H1 (cell line): ENCODE data around the gene CLIC3. TPM values are rescaled to one million over a fixed set of nuclear protein-coding genes. Genes with fewer than 3 reads are reported as not detected.

Experiments used
- CTCF ChIA-PET: fragments of 300-600 bp; sonication (Branson Sonifier 250); formaldehyde crosslinking; loops from one replicate; lab custom pipeline; 2021; ENCODE audit not compliant: partially characterized antibody; lab: Charles Lee
- POLR2A ChIA-PET: fragments of 300-600 bp; sonication (Branson Sonifier 250); formaldehyde crosslinking; loops from one replicate; lab custom pipeline; 2021; ENCODE audit warnings: inconsistent platforms; ENCODE audit not compliant: partially characterized antibody; lab: Charles Lee
- DNase-seq, 2 experiments: peaks; one replicate each; pipeline versions ENCODE4 v3.0.0 to v3.0.0-alpha.2; 2010 to 2022; ENCODE audit warnings: low spot score in 2 of 2, low read depth in 1 of 2, mixed read lengths in 1 of 2
- FAIRE-seq: peaks from 2 replicates; lab custom pipeline; 2011; peaks lifted over from hg19 to GRCh38; lab: Jason Lieb, UNC
- H2AFZ ChIP-seq: 2 replicates; pipeline ENCODE4 v1.8.1; 2012; ENCODE audit warnings: low read length, inconsistent platforms
- H2AK5ac ChIP-seq: 2 replicates; pipeline ENCODE4 v1.6.1; 2013; ENCODE audit warnings: low read depth, low read length
- H2BK120ac ChIP-seq: replicated peaks from 2 replicates; pipeline ENCODE3; 2013; ENCODE audit warnings: low read depth, low read length, inconsistent platforms
- H2BK12ac ChIP-seq: 2 replicates; pipeline ENCODE4 v1.6.1; 2013; ENCODE audit warnings: low read depth, low read length
- H2BK15ac ChIP-seq: 2 replicates; pipeline ENCODE4 v1.6.1; 2013; ENCODE audit warnings: low read length
- H2BK20ac ChIP-seq: 2 replicates; pipeline ENCODE4 v1.6.1; 2013; ENCODE audit warnings: low read length
- H2BK5ac ChIP-seq: 2 replicates; pipeline ENCODE4 v1.6.1; 2013; ENCODE audit warnings: low read depth, low read length
- H3K14ac ChIP-seq: 2 replicates; pipeline ENCODE4 v1.6.1; 2013; ENCODE audit warnings: inconsistent platforms; ENCODE audit not compliant: insufficient read length
- H3K18ac ChIP-seq: 2 replicates; pipeline ENCODE4 v1.6.1; 2013; ENCODE audit warnings: low read length; ENCODE audit errors: extremely low read depth
- H3K23ac ChIP-seq: 2 replicates; pipeline ENCODE4 v1.6.1; 2013; ENCODE audit warnings: inconsistent platforms; ENCODE audit not compliant: insufficient read length
- H3K23me2 ChIP-seq: 2 replicates; pipeline ENCODE4 v1.6.1; 2013; ENCODE audit warnings: low read depth, low read length
- H3K27ac ChIP-seq: 2 replicates; pipeline ENCODE4 v1.6.1; 2011; ENCODE audit warnings: low read depth, low read length, inconsistent platforms
- H3K27me3 ChIP-seq, 4 experiments: replicated peaks in 1 of 4; 1 replicate in 1 of 4; 2 replicates in 3 of 4; pipeline versions ENCODE4 v1.6.1 to v1.8.1; 2011 to 2013; ENCODE audit warnings: low read length in 3 of 4, mild to moderate bottlenecking in 3 of 4, inconsistent platforms in 2 of 4, mixed read lengths in 2 of 4, moderate library complexity in 1 of 4; ENCODE audit not compliant: control insufficient read depth in 3 of 4, insufficient read depth in 3 of 4; ENCODE audit errors: extremely low read depth in 1 of 4
- H3K36me3 ChIP-seq, 4 experiments: 2 replicates each; pipeline versions ENCODE4 v1.6.1 to v1.8.1; 2011 to 2013; ENCODE audit warnings: mild to moderate bottlenecking in 4 of 4, low read length in 3 of 4, moderate library complexity in 2 of 4, control low read depth in 1 of 4, inconsistent platforms in 1 of 4; ENCODE audit not compliant: insufficient read depth in 4 of 4, control insufficient read depth in 2 of 4
- H3K4ac ChIP-seq: replicated peaks from 2 replicates; pipeline ENCODE3; 2013; ENCODE audit warnings: low read length, low read depth, mixed read lengths, inconsistent platforms; ENCODE audit not compliant: insufficient read length
- H3K4me1 ChIP-seq, 4 experiments: replicated peaks in 1 of 4; 1 replicate in 1 of 4; 2 replicates in 3 of 4; pipeline versions ENCODE4 v1.6.1 to v1.8.1; 2011 to 2013; ENCODE audit warnings: low read length in 3 of 4, inconsistent platforms in 2 of 4, mixed read lengths in 1 of 4; ENCODE audit not compliant: insufficient read depth in 4 of 4, control insufficient read depth in 3 of 4
- H3K4me2 ChIP-seq, 2 experiments: 2 replicates each; pipeline versions ENCODE4 v1.6.1 to v1.8.1; 2011 to 2013; ENCODE audit warnings: low read depth in 2 of 2, low read length in 2 of 2, control low read depth in 1 of 2, inconsistent platforms in 1 of 2, mild to moderate bottlenecking in 1 of 2; ENCODE audit not compliant: insufficient read depth in 1 of 2
- H3K4me3 ChIP-seq, 4 experiments: fragments of 200-600, 300-600 bp in 1 of 4; sonication (generic), shearing (Covaris generic), sonication (Bioruptor Twin) in 1 of 4; 2 replicates each; pipeline versions ENCODE4 v1.5.1 to v1.8.1; 2011 to 2016; ENCODE audit warnings: low read length in 4 of 4, low read depth in 3 of 4, control low read depth in 2 of 4, inconsistent platforms in 2 of 4, mild to moderate bottlenecking in 2 of 4, mixed read lengths in 1 of 4, moderate library complexity in 1 of 4; ENCODE audit not compliant: insufficient read depth in 2 of 4; ENCODE audit errors: extremely low read depth in 1 of 4
- H3K56ac ChIP-seq: replicated peaks from 2 replicates; pipeline ENCODE3; 2013; ENCODE audit warnings: low read depth, mild to moderate bottlenecking, mixed read lengths, low read length, inconsistent platforms; ENCODE audit not compliant: insufficient read length
- H3K79me1 ChIP-seq: 2 replicates; pipeline ENCODE4 v1.6.1; 2013; ENCODE audit warnings: low read depth, low read length, control low read depth
- H3K79me2 ChIP-seq, 2 experiments: 2 replicates each; pipeline versions ENCODE4 v1.6.1 to v1.8.1; 2012 to 2013; ENCODE audit warnings: low read length in 2 of 2, mild to moderate bottlenecking in 2 of 2, inconsistent platforms in 1 of 2; ENCODE audit not compliant: insufficient read depth in 2 of 2, control insufficient read depth in 1 of 2
- H3K9ac ChIP-seq, 4 experiments: replicated peaks in 1 of 4; 1 replicate in 1 of 4; 2 replicates in 3 of 4; pipeline versions ENCODE4 v1.6.1 to v1.8.1; 2011 to 2013; ENCODE audit warnings: low read depth in 3 of 4, low read length in 3 of 4, control low read depth in 2 of 4, mild to moderate bottlenecking in 2 of 4, moderate library complexity in 2 of 4, inconsistent platforms in 1 of 4; ENCODE audit errors: extremely low read depth in 1 of 4
- H3K9me3 ChIP-seq, 2 experiments: 2 replicates each; pipeline versions ENCODE4 v1.6.1 to v1.8.1; 2012 to 2013; ENCODE audit warnings: mild to moderate bottlenecking in 2 of 2, moderate library complexity in 2 of 2, control low read depth in 1 of 2, inconsistent platforms in 1 of 2, low read depth in 1 of 2, low read length in 1 of 2, mixed read lengths in 1 of 2; ENCODE audit not compliant: insufficient read depth in 2 of 2
- H4K20me1 ChIP-seq, 2 experiments: replicated peaks in 1 of 2; 2 replicates each; pipeline versions ENCODE3 to v1.8.1; 2011 to 2013; ENCODE audit warnings: inconsistent platforms in 2 of 2, low read length in 2 of 2, mild to moderate bottlenecking in 1 of 2; ENCODE audit not compliant: insufficient read depth in 2 of 2, control insufficient read depth in 1 of 2
- H4K5ac ChIP-seq: 2 replicates; pipeline ENCODE4 v1.6.1; 2013; ENCODE audit warnings: low read length, low read depth, mixed read lengths, inconsistent platforms; ENCODE audit not compliant: insufficient read length
- H4K8ac ChIP-seq: 2 replicates; pipeline ENCODE4 v1.8.0; 2013; ENCODE audit warnings: mild to moderate bottlenecking, moderate library complexity, low read length, inconsistent platforms; ENCODE audit not compliant: insufficient read depth; ENCODE audit errors: extremely low read depth
- H4K91ac ChIP-seq: replicated peaks from 2 replicates; pipeline ENCODE3; 2013; ENCODE audit warnings: low read length, mixed read lengths, inconsistent platforms; ENCODE audit not compliant: insufficient read length
- ASH2L ChIP-seq: fragments of 200-600, 300-600 bp; sonication (generic); IDR thresholded peaks from one replicate; pipeline ENCODE4 v1.7.1; 2017; ENCODE audit warnings: low read length
- ATF2 ChIP-seq: IDR thresholded peaks from 2 replicates; pipeline ENCODE4 v1.6.1; 2012; ENCODE audit warnings: low read length, inconsistent platforms
- CHD1 ChIP-seq: IDR thresholded peaks from 2 replicates; pipeline ENCODE4 v1.6.1; 2012; ENCODE audit warnings: low read depth, low read length, improper control_type of control experiment
- E2F6 ChIP-seq: IDR thresholded peaks from 2 replicates; pipeline ENCODE4 v1.6.1; 2012; ENCODE audit warnings: inconsistent platforms
- EP300 ChIP-seq, 2 experiments: IDR thresholded peaks; 1 replicate in 1 of 2; 2 replicates in 1 of 2; pipeline ENCODE4 v1.6.1; 2011 to 2012; ENCODE audit warnings: low read depth in 2 of 2, low read length in 2 of 2, mild to moderate bottlenecking in 2 of 2, borderline replicate concordance in 1 of 2, inconsistent platforms in 1 of 2, moderate library complexity in 1 of 2
- EZH2 ChIP-seq: fragments of 200-600 bp; sonication (generic); IDR thresholded peaks from 2 replicates; pipeline ENCODE4 v1.7.1; 2012; ENCODE audit warnings: low read depth, mild to moderate bottlenecking, moderate library complexity, low read length, inconsistent platforms; ENCODE audit not compliant: severe bottlenecking
- NANOG ChIP-seq: IDR thresholded peaks from 2 replicates; pipeline ENCODE4 v1.6.1; 2011; ENCODE audit warnings: low read length, low read depth, mild to moderate bottlenecking, inconsistent platforms; ENCODE audit not compliant: insufficient read depth, poor library complexity, severe bottlenecking
- RAD21 ChIP-seq, 2 experiments: IDR thresholded peaks in 1 of 2; conservative IDR thresholded peaks in 1 of 2; 2 replicates each; pipeline ENCODE4 v1.6.1; 2011; ENCODE audit warnings: low read depth in 2 of 2, low read length in 2 of 2, improper control_type of control experiment in 1 of 2, inconsistent platforms in 1 of 2, mild to moderate bottlenecking in 1 of 2, moderate library complexity in 1 of 2
- YY1 ChIP-seq: IDR thresholded peaks from 2 replicates; pipeline ENCODE4 v1.6.1; 2011; ENCODE audit warnings: low read depth, mild to moderate bottlenecking, low read length
- WGBS, 2 experiments: shearing (Covaris generic) in 1 of 2; methylation state at CpG; one replicate each; pipeline versions ENCODE4 v1.1.6 to v1.1.7; 2013 to 2015; ENCODE audit warnings: low lambda C conversion rate in 2 of 2, mixed read lengths in 2 of 2, inconsistent platforms in 1 of 2, low coverage in 1 of 2, missing lambda C conversion rate in 1 of 2; ENCODE audit not compliant: insufficient replicate concordance in 2 of 2, insufficient coverage in 1 of 2, insufficient read length in 1 of 2; ENCODE audit errors: extremely low coverage in 1 of 2, missing lambda C conversion rate in 1 of 2; 5-methylcytosine and 5-hydroxymethylcytosine counted together
- polyA plus RNA-seq, 7 experiments: library from polyadenylated mRNA; depleted of rRNA in 3 of 7; stranded (reverse) in 5 of 7; unstranded in 2 of 7; fragments of >200 nt in 5 of 7; fragments of 200-250 nt in 2 of 7; gene quantifications; 1 replicate in 5 of 7; 2 replicates in 1 of 7; 4 replicates in 1 of 7; pipeline versions ENCODE4 v1.2.1 to v1.2.3, GENCODE V29; 2011 to 2013; ENCODE audit warnings: missing spikeins in 2 of 7, mixed read lengths in 2 of 7
- total RNA-seq: library from RNA; stranded (reverse); fragmentation: NEBNext Ultra II Directional; extraction: Animal tissue kit (Norgen Biotek cat#: 25700); gene quantifications from 2 replicates; pipeline ENCODE4 v1.2.1, GENCODE V29; 2021

Gene CLIC3
- total and polyA plus RNA-seq, 2 of the 8 experiments (the other 6 are each of a cell fraction or from before 2014, with no cell fraction given): 0.12 TPM; not detected in 1

- no peaks in the 10 kb centered on the region for H3K79me2 ChIP-seq
- H3K4me2 ChIP-seq: no peak overlapping the region
- no peak overlapping the region for H2BK5ac ChIP-seq
- H3K4ac ChIP-seq: no peak overlapping the region
- no peak overlapping the region for H3K4me3 ChIP-seq
- peaks cover 11% of the 10 kb centered on the region; the same call in 1 of the 2 replicates for H3K23me2 ChIP-seq
- no peak overlapping the region for H3K56ac ChIP-seq
- no peak overlapping the region for H2BK20ac ChIP-seq
- no peak overlapping the region for H3K27ac ChIP-seq
- DNase-seq (no peak), FAIRE-seq (no peak)
- ChIA-PET CTCF (interaction anchor here (0.5 to 2.2 kb wide), 7 partner anchors 24 to 222 kb away, joined by 3 to 10 read pairs (median 8); no protein-coding TSS in a partner anchor), POLR2A (no interaction called here)
- H4K5ac ChIP-seq: no peak overlapping the region
- H3K23ac ChIP-seq: no peak overlapping the region
- no peak overlapping the region for H2BK15ac ChIP-seq
- no peak overlapping the region for H3K14ac ChIP-seq
- H2AK5ac ChIP-seq: no peak overlapping the region
- no peaks in the 10 kb centered on the region for H3K79me1 ChIP-seq
- WGBS, 2 experiments: 84% methylated on average over 9 of the region's 10 CpGs; no CpG with 5 or more reads in 1 of the 2 experiments
- peaks cover 0 to 2% of the 10 kb centered on the region in 2 experiments; a peak in 1 of 4 replicates for H3K9me3 ChIP-seq
- H4K20me1 ChIP-seq: no peaks in the 10 kb centered on the region
- H3K18ac ChIP-seq: no peak overlapping the region
- no peaks in the 10 kb centered on the region for H3K36me3 ChIP-seq
- no peak overlapping the region for H2AFZ ChIP-seq
- H4K91ac ChIP-seq: no peak overlapping the region
- H3K27me3 ChIP-seq: no peaks in the 10 kb centered on the region; a peak in 1 of 7 replicates
- no peak overlapping the region for H2BK12ac ChIP-seq
- H2BK120ac ChIP-seq: no peak overlapping the region
- no peak overlapping the region for H4K8ac ChIP-seq
- H3K9ac ChIP-seq: no peak overlapping the region
- H3K4me1 ChIP-seq: peaks cover 0 to 16% (median 8%) of the 10 kb centered on the region in 4 experiments; a peak in 6 of 7 replicates
- TF ChIP-seq EZH2 (no peak), E2F6 (no peak), NANOG (no peak), CHD1 (no peak), YY1 (no peak), EP300 (IDR thresholded peaks at IDR 0.05; ENCODE audit: borderline replicate concordance in 1 of 2, low read depth in 2 of 2, low read length in 2 of 2) (no peak), ASH2L (no peak), ATF2 (no peak), RAD21 (IDR thresholded peaks at IDR 0.05 in 1 of 2, conservative IDR thresholded peaks at IDR 0.05 in 1 of 2; ENCODE audit: low read depth in 2 of 2, low read length in 2 of 2) (no peak)
Measured at GRCh38 chr9:137000177-137000930, 4.0 kb upstream of the CLIC3 start.
